Esophagus muscularis mucosa (tissue), 4 donors: ENCODE results near the gene GFOD1.

Experiments
- CTCF ChIP-seq, 3 experiments: fragments of 200-600 bp in 2 of 3; fragments of 450-650 bp in 1 of 3; sonication (generic) in 2 of 3; IDR thresholded peaks; one replicate each; pipeline ENCODE4 v1.5.1; 2017 to 2019; ENCODE audit warnings: antibody characterized with exemption in 3 of 3, mild to moderate bottlenecking in 2 of 3, moderate library complexity in 1 of 3
- EP300 ChIP-seq: sonication (generic); formaldehyde crosslinking; IDR thresholded peaks from one replicate; pipeline ENCODE4 v1.6.1; 2017; ENCODE audit warnings: antibody characterized with exemption
- POLR2A ChIP-seq: fragments of 450-650 bp; IDR thresholded peaks from one replicate; pipeline ENCODE4 v1.6.1; 2017; ENCODE audit warnings: antibody characterized with exemption, moderate library complexity, mild to moderate bottlenecking, low read depth
- POLR2AphosphoS5 ChIP-seq, 2 donors: sonication (generic); formaldehyde crosslinking; IDR thresholded peaks; one replicate each; pipeline ENCODE4 v1.6.1; 2017; ENCODE audit warnings: antibody characterized with exemption in 2 of 2

DNA sequence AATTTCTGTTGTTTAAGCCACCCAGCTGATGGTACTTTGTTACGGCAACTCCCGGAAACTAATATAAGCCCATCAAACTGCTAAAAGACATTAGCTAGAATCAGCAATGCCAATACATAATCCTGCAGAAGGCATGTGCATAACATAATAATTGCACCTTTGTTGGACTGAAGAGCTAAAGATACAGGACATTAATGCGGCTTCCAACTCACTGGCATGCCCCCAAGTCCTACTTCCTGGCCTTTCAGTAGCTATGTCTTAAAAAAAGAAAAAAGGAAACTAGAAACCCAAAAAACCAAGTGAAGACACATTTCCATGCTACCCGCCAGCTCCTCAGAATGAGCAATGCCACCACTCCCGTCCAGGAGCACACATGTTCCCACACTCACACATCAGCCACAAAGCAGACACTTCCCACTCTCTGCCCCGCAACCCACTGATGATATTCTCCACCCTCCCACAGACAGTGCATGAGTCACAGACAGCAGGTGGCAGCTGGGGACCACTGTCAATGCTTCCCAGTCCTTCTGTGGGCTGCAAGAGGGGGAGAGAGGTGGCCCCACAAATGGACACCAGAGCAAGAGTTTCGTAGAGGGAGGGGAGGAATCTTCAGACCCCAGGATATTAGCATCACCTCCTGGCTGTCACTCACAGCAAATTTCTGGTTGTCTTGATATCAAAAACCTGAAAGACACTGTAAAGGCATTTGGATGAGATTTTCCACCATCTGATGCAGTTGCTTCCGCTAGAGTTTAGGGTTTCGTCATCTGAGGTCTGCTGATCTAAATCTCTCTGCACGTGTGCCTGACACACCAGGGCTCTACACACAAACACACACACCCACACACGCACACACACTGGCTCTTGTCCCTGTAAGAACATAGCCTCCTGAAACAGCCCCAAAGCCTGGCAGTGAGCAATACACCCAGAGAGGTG, 32.8 kb downstream of the GFOD1 start:
- no peak for TF ChIP-seq CTCF (IDR thresholded peaks at IDR 0.05)
- TF ChIP-seq POLR2AphosphoS5 (IDR thresholded peaks at IDR 0.05) = peak in 1 of 2 donors; percentile 12
- TF ChIP-seq EP300 = no peak
- TF ChIP-seq POLR2A = no peak
